Measurements from ENCODE around the gene C18orf63. TPM values are rescaled to one million over a fixed set of nuclear protein-coding genes. Genes with fewer than 3 reads are reported as not detected.

The C18orf63 gene
- total RNA-seq, 2 experiments from 2014 or later = not detected

GRCh38 chr18:74286106-74286855, 29.4 kb upstream of the C18orf63 start:
- DNase-seq (no peak), ATAC-seq (ENCODE audit: poor library complexity) (no peak)
- Histone ChIP-seq H3K4me3 (ENCODE audit: low read length) (no peak overlapping the region), H3K4me1 (ENCODE audit: insufficient read depth, low read length) (peaks cover 19% of the 10 kb centered on the region), H3K9me3 (ENCODE audit: control insufficient read depth in 1 of 2, insufficient read depth in 1 of 2, low read length in 2 of 2) (no peaks in the 10 kb centered on the region), H3K36me3 (ENCODE audit: insufficient read depth, low read length) (no peaks in the 10 kb centered on the region), H3K27ac (ENCODE audit: low read depth in 1 of 2, low read length in 2 of 2) (no peak overlapping the region), H3K27me3 (ENCODE audit: control insufficient read depth in 1 of 2, insufficient read depth in 2 of 2, low read length in 2 of 2) (no peaks in the 10 kb centered on the region)
- Mint-ChIP-seq H3K27me3 (no peaks in the 10 kb centered on the region), H3K4me3 (no peak overlapping the region), H3K9me3 (no peaks in the 10 kb centered on the region), H3K27ac (no peak overlapping the region), H3K4me1 (ENCODE audit: low read depth) (peaks cover 27% of the 10 kb centered on the region), H3K36me3 (ENCODE audit: low read depth) (no peaks in the 10 kb centered on the region)
- intact Hi-C loops (cut with DNase I, micrococcal nuclease) = no loop called here
- ChIA-PET CTCF (no interaction called here), POLR2A (no interaction called here)
- no peak for TF ChIP-seq CTCF (IDR thresholded peaks at IDR 0.05)

- H3K36me3 ChIP-seq (ENCODE audit: insufficient read depth, low read length) = no peaks in the 10 kb centered on the region
- Mint-ChIP-seq H3K4me3 (no peak overlapping the region), H3K27ac (no peak overlapping the region), H3K4me1 (ENCODE audit: low read depth) (peaks cover 27% of the 10 kb centered on the region), H3K9me3 (no peaks in the 10 kb centered on the region), H3K27me3 (no peaks in the 10 kb centered on the region), H3K36me3 (ENCODE audit: low read depth) (peaks cover 5% of the 10 kb centered on the region)
- H3K9me3 ChIP-seq (ENCODE audit: control insufficient read depth in 1 of 2, insufficient read depth in 1 of 2, low read length in 2 of 2) = no peaks in the 10 kb centered on the region
- no peaks in the 10 kb centered on the region for H3K27me3 ChIP-seq (ENCODE audit: control insufficient read depth in 1 of 2, insufficient read depth in 2 of 2, low read length in 2 of 2)
- H3K4me1 ChIP-seq (ENCODE audit: insufficient read depth, low read length) = peaks cover 23% of the 10 kb centered on the region
- POLR2A ChIA-PET = no interaction called here
- DNase-seq = no peak
- CTCF ChIA-PET = no interaction called here
- H3K27ac ChIP-seq (ENCODE audit: low read depth in 1 of 2, low read length in 2 of 2) = no peak overlapping the region
- no peak for TF ChIP-seq CTCF (IDR thresholded peaks at IDR 0.05)
- no peak for ATAC-seq (ENCODE audit: poor library complexity)
- intact Hi-C loops (cut with DNase I, micrococcal nuclease) = no loop called here
- H3K4me3 ChIP-seq (ENCODE audit: low read length) = no peak overlapping the region
Observed at GRCh38 chr18:74286856-74287255, 28.8 kb upstream of the C18orf63 start.

GRCh38 chr18:74288041-74288440, 27.6 kb upstream of the C18orf63 start:
- H3K4me3 ChIP-seq (ENCODE audit: low read length) = no peak overlapping the region
- no peak for ATAC-seq (ENCODE audit: poor library complexity)
- intact Hi-C loops (cut with DNase I, micrococcal nuclease) = no loop called here
- no peak for DNase-seq
- ChIA-PET POLR2A (no interaction called here), CTCF (no interaction called here)
- H3K9me3 ChIP-seq (ENCODE audit: control insufficient read depth in 1 of 2, insufficient read depth in 1 of 2, low read length in 2 of 2) = no peaks in the 10 kb centered on the region
- peaks cover 23% of the 10 kb centered on the region for H3K4me1 ChIP-seq (ENCODE audit: insufficient read depth, low read length)
- H3K36me3 ChIP-seq (ENCODE audit: insufficient read depth, low read length) = no peaks in the 10 kb centered on the region
- no peaks in the 10 kb centered on the region for H3K27me3 Mint-ChIP-seq
- no peaks in the 10 kb centered on the region for H3K27me3 ChIP-seq (ENCODE audit: control insufficient read depth in 1 of 2, insufficient read depth in 2 of 2, low read length in 2 of 2)
- H3K36me3 Mint-ChIP-seq (ENCODE audit: low read depth) = peaks cover 8% of the 10 kb centered on the region
- H3K4me1 Mint-ChIP-seq (ENCODE audit: low read depth) = peaks cover 20% of the 10 kb centered on the region
- H3K9me3 Mint-ChIP-seq = no peaks in the 10 kb centered on the region
- H3K4me3 Mint-ChIP-seq = peak overlapping the region; percentile 32
- H3K27ac ChIP-seq (ENCODE audit: low read depth in 1 of 2, low read length in 2 of 2) = no peak overlapping the region
- no peak for TF ChIP-seq CTCF (IDR thresholded peaks at IDR 0.05)
- no peak overlapping the region for H3K27ac Mint-ChIP-seq
